Mucosa of gallbladder (tissue), 1 donor: ENCODE results near the gene EYS. TPM values are rescaled to one million over a fixed set of nuclear protein-coding genes. Genes with fewer than 3 reads are reported as not detected.

Source experiments
- DNase-seq: peaks from one replicate; pipeline ENCODE4 v3.0.0-alpha.2; 2020; ENCODE audit warnings: low spot score
- total RNA-seq: library from RNA; stranded (reverse); gene quantifications from one replicate; pipeline ENCODE4 v1.2.1, GENCODE V29; 2021
- donor health status: DM: no; HTN: no; CAD: no.

Gene EYS
- total RNA-seq, 1 donor from 2014 or later: not detected

- DNase-seq: no peak
Measured at GRCh38 chr6:64143101-64143500, 1563.9 kb downstream of the EYS start.

- DNase-seq: no peak
Measured at GRCh38 chr6:64141680-64142079, 1565.3 kb downstream of the EYS start.

DNA sequence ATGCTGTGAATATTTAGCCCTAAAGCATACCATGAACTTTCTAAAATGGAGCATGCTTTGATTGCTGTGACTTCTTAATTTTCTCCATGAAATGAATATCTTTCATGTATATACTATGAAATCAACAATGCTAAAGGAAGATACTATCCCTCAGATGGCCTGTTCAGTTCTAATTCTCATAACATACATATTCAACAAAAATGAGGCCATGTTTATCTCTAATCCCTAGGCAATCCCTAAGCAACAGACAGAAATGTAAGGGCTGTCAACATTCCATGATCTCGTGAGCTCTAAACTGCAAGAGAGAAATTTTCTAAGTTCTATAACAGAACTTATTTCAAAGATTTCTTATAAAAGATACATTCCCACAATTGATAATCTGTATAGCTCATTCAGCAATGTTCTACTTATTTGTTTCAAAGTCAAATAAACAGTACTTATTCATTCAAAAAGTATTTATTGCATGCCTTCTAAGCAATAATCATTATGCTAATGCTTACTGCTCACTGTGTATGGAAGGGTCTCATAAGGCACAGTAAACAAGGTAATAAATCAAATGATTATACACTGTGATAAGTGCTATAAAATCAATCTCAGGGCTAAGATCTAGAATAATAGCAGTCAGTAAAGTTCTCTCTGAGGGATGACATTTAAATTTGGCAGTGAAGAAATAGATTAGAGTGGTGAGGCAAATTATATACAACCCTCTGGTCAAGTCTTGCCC lies 1578.6 kb downstream of the EYS start:
- no peak for DNase-seq

DNA sequence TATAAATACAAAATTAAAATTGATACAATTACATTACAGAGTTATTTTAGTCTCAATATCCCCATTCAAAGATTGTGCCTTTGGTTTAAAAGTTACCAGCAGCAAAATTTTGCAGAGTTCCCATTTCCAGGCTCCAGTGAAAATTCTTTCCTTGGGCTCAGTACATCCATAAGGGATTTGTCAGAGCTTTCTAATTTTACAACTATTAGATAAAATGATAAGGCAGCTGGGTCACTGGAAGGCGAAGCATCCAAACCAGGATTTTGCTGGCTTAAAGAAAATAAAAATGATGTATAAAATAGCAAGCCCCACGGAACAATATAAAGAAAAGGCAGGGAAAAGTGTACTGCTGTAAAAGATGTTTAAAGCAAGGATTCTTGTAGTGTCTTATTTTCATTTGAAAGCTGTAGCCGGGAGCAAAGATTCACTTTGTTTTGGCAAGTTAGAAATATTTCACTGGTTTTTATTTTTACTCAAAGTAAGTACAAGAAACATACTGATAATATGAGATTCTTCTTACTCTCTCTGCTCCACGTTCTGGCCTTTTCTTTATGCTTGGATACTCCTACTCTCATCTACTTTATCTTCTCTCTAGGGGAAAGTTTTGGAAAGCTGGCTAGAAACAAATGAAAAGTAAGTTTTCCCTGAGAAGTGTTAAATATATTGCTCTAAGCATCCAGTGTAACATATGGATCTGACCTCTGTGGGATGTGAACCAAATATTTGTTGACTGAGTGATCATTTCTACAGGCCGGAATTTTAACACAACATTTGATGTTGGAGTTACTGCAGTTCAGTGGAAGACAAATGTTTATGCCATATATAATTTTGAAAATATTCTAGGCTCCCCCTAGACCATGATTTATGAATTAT lies 1583.0 kb downstream of the EYS start:
- DNase-seq: no peak

DNA sequence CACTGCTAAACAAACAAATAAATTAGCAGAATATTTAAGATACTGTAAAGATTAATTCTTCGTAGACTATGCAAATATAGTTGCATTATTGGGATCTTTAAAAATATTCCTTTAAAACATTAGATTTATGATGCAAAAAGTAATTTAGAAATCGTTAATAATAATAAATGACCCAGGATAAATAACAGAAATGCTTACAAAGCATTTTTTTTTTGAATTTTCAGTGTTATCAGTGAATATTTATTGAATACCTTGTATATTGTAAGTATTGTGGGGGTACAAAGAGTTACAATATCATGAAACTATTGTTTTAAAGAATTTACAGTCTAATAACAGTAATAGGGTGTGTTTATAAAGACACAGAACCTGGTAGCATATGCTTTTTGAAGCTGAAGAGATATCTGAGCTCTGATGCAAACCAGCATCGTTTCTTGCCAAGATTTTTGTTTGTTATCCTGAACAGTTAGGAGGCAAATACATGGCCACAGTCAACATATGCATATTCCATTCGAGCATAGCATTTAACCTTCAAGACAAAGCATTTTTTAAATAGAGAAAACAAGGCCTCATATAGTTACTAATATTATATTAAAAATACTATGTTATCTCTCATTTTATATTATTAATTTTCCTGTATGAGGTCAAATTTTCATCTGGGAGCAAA lies 1584.2 kb downstream of the EYS start:
- DNase-seq: no peak

DNA sequence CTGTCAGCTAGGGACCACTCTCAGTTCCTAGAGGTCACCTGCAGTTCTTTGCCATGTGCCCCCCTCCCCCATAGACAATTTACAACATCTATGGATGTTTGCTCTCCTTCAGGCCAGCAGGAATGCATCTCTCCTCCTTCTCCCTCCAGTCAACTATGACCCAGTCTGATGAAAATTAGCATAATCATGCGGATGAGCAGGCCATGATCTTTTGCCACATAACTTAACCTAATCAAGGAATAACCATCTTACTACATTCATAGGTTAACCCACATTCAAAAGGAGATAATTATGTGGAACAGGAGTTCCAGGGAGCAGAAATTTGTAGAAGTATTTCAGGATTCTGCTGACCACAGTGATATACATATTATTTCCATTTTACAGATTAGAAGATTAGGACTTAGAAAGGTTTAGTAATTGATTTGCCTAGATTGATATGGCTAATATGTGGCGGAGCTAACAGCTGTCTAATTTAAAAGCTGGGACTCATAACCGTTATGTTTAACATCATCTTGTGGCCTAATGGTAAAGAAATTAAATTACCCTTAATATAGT lies 1585.9 kb downstream of the EYS start:
- no peak for DNase-seq

DNA sequence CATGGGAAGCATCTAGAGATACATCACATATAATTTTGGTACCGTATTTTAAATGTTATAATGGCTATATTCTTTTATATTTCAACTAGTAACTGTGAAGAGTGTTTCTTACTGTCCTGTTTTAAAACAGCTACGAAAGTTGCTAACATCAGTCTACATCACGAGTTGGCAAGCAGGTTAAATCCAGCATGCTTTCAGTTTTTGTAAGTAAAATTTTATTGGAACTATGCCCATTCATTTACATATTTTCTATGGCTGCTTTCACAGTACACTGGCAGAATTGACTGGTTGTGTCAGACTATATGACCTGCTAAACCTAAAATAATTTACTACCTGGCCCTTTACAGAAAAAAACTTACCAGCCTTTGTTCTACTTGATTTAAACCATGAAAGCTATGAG lies 1593.3 kb downstream of the EYS start:
- DNase-seq: no peak

GRCh38 chr6:64104051-64104450 lies 1603.0 kb downstream of the EYS start:
- no peak for DNase-seq

- no peak for DNase-seq
Measured at GRCh38 chr6:64103480-64103879, 1603.5 kb downstream of the EYS start.

DNA sequence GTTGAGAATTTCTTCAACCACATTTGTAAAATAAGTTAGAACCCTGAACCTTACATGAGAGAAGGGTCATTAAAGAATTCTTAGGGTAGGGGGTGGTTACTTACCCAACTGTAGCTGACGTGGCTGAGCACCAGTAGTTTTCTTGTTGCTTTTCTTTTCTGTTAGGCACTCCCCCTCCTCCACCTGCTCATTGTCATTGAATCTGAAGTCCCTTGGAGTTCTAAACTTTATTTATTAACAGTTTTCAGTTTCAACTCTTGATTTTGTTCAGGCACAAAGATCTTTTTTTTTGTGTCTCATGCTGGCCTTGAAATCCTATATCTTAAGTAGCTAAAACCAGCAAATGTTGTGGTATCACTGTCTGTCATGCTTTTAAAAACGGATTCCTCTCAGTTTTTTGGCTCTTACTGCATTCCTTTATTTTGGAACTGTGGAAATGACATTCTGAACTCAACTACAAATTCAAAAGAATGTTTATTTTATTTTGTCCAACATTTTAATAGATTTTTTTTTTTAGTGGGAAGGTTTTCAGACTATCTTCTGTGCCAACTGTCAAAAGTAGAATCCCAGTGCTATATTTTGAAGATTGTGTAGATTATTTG lies 1606.2 kb downstream of the EYS start:
- no peak for DNase-seq

GRCh38 chr6:64090352-64090751 lies 1616.7 kb downstream of the EYS start:
- DNase-seq: no peak

DNA sequence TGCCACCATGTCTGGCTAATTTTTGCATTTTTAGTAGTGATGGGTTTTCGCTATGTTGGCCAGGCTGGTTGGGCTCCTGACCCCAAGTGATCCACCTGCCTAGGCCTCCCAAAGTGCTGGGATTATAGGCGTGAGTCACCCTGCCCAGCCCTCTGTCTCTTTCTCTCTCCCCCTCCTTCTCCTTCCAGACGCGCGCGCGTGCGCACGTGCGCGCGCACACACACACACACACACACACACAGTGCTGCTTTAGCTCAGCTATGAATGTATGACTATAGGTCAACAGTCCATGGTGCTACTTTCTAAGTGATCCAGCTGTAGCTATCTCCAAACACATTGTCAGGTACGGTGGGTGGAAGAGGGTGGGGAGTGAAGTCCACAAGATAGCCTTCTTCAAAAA lies 1621.9 kb downstream of the EYS start:
- DNase-seq: no peak

- no peak for DNase-seq
Measured at GRCh38 chr6:64084185-64084663, 1622.8 kb downstream of the EYS start.

DNA sequence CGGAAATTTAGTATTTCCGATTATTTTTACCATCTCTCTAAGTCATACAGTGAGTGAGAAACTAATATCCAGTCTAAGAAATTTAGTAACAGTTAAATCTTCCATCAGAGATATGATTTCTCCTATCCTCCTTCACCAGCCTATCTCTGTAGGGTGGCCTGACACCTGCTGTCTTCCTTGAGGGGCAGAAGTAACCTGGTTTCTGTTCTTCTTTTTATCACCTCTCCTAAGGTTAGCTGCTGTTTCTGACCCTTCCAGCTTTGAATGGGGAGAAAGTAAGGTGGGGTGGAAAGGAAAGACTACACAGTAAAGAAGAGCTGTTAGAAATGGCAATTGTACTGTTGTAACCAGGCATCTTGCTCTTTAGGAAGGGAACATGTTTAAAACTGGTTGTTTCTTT lies 1623.8 kb downstream of the EYS start:
- DNase-seq: no peak

- no peak for DNase-seq
Measured at GRCh38 chr6:64081453-64081852, 1625.6 kb downstream of the EYS start.

- no peak for DNase-seq
Measured at GRCh38 chr6:64074981-64075380, 1632.0 kb downstream of the EYS start.

DNA sequence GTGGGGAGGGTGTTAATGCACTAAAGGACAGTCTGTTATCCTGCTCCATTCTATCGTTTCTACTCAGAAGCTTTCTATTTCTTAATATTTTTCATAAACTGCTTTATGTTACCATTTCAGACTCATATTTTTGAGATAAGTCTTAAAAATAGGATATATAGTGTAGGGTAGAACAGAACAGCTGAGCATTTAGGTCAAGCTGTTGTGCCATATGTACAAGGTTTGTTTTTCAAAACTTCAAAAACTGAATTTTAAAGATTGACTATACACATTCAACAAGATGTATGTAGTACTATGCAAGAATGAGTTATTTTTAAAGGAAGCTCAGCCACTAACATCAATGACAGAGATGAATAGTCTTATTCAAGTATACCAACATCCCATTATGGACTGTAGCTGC lies 1634.3 kb downstream of the EYS start:
- no peak for DNase-seq

- no peak for DNase-seq
Measured at GRCh38 chr6:64064919-64065318, 1642.1 kb downstream of the EYS start.

- no peak for DNase-seq
Measured at GRCh38 chr6:64062960-64063683, 1643.9 kb downstream of the EYS start.

DNA sequence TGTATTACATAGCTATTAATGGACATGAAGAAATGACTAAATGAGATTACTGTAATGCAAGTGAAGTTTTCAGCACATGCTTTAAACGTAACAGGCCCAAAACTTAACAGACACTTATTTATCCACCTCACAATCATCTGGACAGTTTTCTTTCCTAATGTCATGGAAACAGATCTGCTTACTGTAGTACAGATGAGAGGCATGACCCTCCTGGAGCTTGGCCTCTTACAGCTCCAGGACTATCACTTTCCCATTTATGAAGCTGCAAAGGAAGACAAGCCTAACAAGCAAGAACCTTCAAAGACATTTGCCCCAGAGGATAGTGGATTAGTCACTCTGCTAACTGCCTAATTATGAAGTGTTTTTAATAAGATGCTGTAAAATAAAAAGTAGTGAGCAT lies 1652.2 kb downstream of the EYS start:
- no peak for DNase-seq

- DNase-seq: no peak
Measured at GRCh38 chr6:64050590-64050989, 1656.4 kb downstream of the EYS start.
